Aorta (tissue), 5 donors: ENCODE measurements around the gene BRCC3. TPM values are rescaled to one million over a fixed set of nuclear protein-coding genes. Genes with fewer than 3 reads are reported as not detected.

Source experiments
- ATAC-seq: fragments of 200-7000 bp; cut with Tn5 transposase; one replicate; pipeline ENCODE4 v1.9.1; 2022; ENCODE audit warnings: moderate library complexity; ENCODE audit not compliant: low FRiP score
- DNase-seq, 2 donors: peaks; one replicate each; pipeline ENCODE4 v3.0.0-alpha.2; 2020
- H3K27ac ChIP-seq, 2 donors: one replicate each; pipeline ENCODE4 v1.5.1; 2013; ENCODE audit warnings: low read length in 2 of 2, mild to moderate bottlenecking in 2 of 2, moderate library complexity in 2 of 2, control low read depth in 1 of 2, inconsistent platforms in 1 of 2, low read depth in 1 of 2
- H3K27me3 ChIP-seq, 2 donors: one replicate each; pipeline ENCODE4 v1.6.1; 2013; ENCODE audit warnings: control low read depth in 1 of 2, low read length in 1 of 2, mild to moderate bottlenecking in 1 of 2, moderate library complexity in 1 of 2; ENCODE audit not compliant: insufficient read depth in 2 of 2, control insufficient read depth in 1 of 2
- H3K36me3 ChIP-seq, 2 donors: one replicate each; pipeline ENCODE4 v1.6.1; 2013; ENCODE audit warnings: control low read depth in 1 of 2, low read length in 1 of 2, mild to moderate bottlenecking in 1 of 2; ENCODE audit not compliant: insufficient read depth in 2 of 2, control insufficient read depth in 1 of 2
- H3K4me1 ChIP-seq, 2 donors: one replicate each; pipeline ENCODE4 v1.6.1; 2013; ENCODE audit warnings: low read length in 2 of 2, control low read depth in 1 of 2, mild to moderate bottlenecking in 1 of 2, moderate library complexity in 1 of 2; ENCODE audit not compliant: insufficient read depth in 2 of 2, control insufficient read depth in 1 of 2
- H3K4me3 ChIP-seq, 2 donors: one replicate each; pipeline ENCODE4 v1.5.1; 2013; ENCODE audit warnings: low read length in 2 of 2, control low read depth in 1 of 2, mild to moderate bottlenecking in 1 of 2
- H3K9me3 ChIP-seq: one replicate; pipeline ENCODE4 v1.6.1; 2013; ENCODE audit warnings: mild to moderate bottlenecking, low read length; ENCODE audit not compliant: control insufficient read depth
- WGBS, 2 donors: extraction: QIAGEN DNeasy Blood & Tissue Kit; methylation state at CpG; one replicate each; pipeline ENCODE4 v1.1.7; 2013; 5-methylcytosine and 5-hydroxymethylcytosine counted together
- intact Hi-C, 2 donors: fragments of 100-400 bp; cut with DNase I; formaldehyde crosslinking; loops; one replicate each; pipeline versions ENCODE4 v1.14.2 to v1.15.0; 2022
- polyA plus RNA-seq, 2 donors: library from polyadenylated mRNA; stranded (reverse); fragments of 200-250 nt; gene quantifications; one replicate each; pipeline ENCODE4 v1.2.3, GENCODE V29; 2013
- total RNA-seq, 2 donors: library from RNA; stranded (reverse); fragmentation: NEBNext Ultra II Directional; extraction: Animal tissue kit (Norgen Biotek cat#: 25700); gene quantifications; one replicate each; pipeline ENCODE4 v1.2.1, GENCODE V29; 2021
- donor health status: healthy with polysubstance abuse.
- donor health status: Bipolar disorder and iron deficiency.
- donor health status: DM: no; HTN: no; CAD: no.
- donor health status: DM: no; HTN: no; CAD: no.
- donor health status: DM: yes; HTN: yes; CAD: no.

Gene BRCC3
- total and polyA plus RNA-seq, 4 donors: 10.9 to 15.5 (median 14.8) TPM

DNA sequence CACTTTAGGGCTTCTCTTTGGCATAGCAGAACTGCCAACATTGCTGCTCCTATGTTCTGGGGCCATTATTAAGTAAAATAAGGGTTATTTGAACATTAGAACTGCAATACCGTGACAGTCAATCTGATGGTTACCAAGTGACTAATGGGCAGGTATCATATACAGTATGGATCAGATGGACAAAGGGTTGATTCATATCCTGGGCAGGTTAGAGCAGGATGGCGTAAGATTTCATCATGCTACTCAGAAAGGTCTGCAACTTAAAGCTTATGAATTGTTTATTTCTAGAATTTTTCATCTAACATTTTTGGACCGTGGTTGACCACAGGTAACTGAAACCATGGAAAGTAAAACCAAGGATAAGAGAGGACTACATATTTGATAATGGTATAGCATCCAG is 40.9 kb downstream of the BRCC3 start:
- H3K36me3 ChIP-seq: peaks cover 0 to 3% of the 10 kb centered on the region in 2 donors
- H3K9me3 ChIP-seq: no peaks in the 10 kb centered on the region
- DNase-seq: no peak
- WGBS, 2 donors: 80 to 98% methylated on average over 3 of the region's 3 CpGs
- H3K27me3 ChIP-seq: no peaks in the 10 kb centered on the region
- H3K27ac ChIP-seq: no peak overlapping the region
- ATAC-seq: no peak
- intact Hi-C loops: no loop called here
- H3K4me3 ChIP-seq: no peak overlapping the region
- no peaks in the 10 kb centered on the region for H3K4me1 ChIP-seq

GRCh38 chrX:155113097-155113496 is 41.8 kb downstream of the BRCC3 start:
- no peak for ATAC-seq
- intact Hi-C loops: no loop called here
- WGBS, 2 donors: 83 to 98% methylated on average over 4 of the region's 4 CpGs
- Histone ChIP-seq H3K27me3 (no peaks in the 10 kb centered on the region), H3K36me3 (peaks cover 0 to 3% of the 10 kb centered on the region in 2 donors), H3K4me3 (no peak overlapping the region), H3K27ac (no peak overlapping the region), H3K9me3 (no peaks in the 10 kb centered on the region), H3K4me1 (no peaks in the 10 kb centered on the region)
- no peak for DNase-seq

DNA sequence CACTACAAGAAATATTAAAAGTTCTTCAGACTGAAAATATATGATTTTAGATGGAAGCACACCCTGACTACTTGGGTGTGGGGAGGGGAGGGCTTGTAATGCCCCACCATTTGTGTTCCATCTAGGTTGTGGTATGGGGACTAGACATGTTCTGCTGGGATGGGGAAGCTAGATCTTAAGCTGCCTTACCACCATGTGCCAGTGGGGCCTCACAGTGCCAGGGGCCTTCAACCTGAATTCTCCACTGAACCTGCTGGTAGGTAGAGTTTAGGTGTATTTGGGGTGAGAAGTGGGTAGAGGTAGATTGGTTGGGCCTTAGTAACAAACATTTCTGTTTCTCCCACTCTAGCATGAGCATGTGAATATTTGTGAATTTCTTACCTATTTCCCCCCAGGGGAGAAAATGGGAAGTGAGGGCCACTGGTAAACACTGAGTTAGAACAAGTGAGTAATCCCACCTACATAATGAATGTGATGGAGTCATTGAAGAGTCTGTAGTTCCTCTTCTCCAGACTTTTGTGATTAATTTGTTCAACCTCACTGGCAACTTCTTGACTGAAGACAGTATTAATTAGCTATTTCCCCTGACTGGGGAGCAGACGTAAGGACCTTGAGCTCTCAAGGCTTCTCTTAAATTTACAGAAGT is 44.0 kb downstream of the BRCC3 start:
- ATAC-seq (no peak), DNase-seq (no peak)
- H3K27me3 ChIP-seq: no peaks in the 10 kb centered on the region
- intact Hi-C loops: no loop called here
- no peaks in the 10 kb centered on the region for H3K9me3 ChIP-seq
- H3K4me1 ChIP-seq: no peaks in the 10 kb centered on the region
- H3K36me3 ChIP-seq: peaks cover 0 to 3% of the 10 kb centered on the region in 2 donors
- WGBS, 2 donors: 73 to 92% methylated on average over 1 of the region's 1 CpG
- no peak overlapping the region for H3K27ac ChIP-seq
- H3K4me3 ChIP-seq: no peak overlapping the region

DNA sequence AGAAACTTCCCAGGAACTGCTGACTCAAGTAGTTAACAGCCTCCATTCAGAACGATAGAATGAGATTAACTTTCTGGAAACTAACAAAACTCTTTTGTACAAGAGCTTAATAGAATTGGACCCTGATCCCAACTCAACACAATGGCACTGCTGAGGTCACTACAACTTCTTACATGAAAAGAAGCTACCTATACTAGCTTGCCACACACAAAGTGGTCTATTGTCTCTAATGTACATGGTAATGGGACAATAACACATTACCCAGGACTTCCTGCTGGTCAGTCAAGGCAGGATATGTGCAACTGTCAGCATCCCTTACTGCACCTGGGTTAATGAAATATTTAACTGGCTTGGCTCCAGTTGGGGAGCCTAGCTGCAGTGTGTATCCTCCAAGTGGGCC is 56.2 kb downstream of the BRCC3 start:
- no peak for ATAC-seq
- DNase-seq: no peak
- H3K9me3 ChIP-seq: peaks cover 4% of the 10 kb centered on the region
- intact Hi-C loops: no loop called here
- WGBS, 2 donors: 60 to 93% methylated on average over 1 of the region's 1 CpG
- H3K36me3 ChIP-seq: no peaks in the 10 kb centered on the region
- H3K27ac ChIP-seq: no peak overlapping the region
- no peak overlapping the region for H3K4me3 ChIP-seq
- no peaks in the 10 kb centered on the region for H3K4me1 ChIP-seq
- no peaks in the 10 kb centered on the region for H3K27me3 ChIP-seq

DNA sequence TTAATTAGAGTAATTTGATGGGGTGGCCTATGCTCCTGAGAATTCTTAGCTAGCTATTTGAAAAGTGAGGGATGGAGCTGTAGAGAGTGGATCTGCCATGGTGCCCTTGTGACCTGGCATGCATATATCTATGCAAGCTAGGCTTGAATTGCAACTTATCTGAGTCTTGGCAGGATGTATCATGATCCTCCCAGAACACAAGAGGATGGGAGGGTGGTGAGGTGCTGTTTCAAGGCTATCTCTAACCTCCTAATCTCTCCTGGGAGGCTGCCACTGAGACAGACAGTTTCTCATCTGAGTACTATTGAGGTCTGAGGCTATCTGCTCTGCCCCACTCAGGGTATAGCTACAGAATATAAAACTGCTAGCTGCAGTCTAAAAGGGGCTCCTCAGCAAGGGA is 56.6 kb downstream of the BRCC3 start:
- intact Hi-C loops: no loop called here
- ATAC-seq (no peak), DNase-seq (no peak)
- no peak overlapping the region for H3K4me3 ChIP-seq
- no peak overlapping the region for H3K27ac ChIP-seq
- peaks cover 4% of the 10 kb centered on the region for H3K9me3 ChIP-seq
- no peaks in the 10 kb centered on the region for H3K4me1 ChIP-seq
- no peaks in the 10 kb centered on the region for H3K27me3 ChIP-seq
- H3K36me3 ChIP-seq: no peaks in the 10 kb centered on the region

DNA sequence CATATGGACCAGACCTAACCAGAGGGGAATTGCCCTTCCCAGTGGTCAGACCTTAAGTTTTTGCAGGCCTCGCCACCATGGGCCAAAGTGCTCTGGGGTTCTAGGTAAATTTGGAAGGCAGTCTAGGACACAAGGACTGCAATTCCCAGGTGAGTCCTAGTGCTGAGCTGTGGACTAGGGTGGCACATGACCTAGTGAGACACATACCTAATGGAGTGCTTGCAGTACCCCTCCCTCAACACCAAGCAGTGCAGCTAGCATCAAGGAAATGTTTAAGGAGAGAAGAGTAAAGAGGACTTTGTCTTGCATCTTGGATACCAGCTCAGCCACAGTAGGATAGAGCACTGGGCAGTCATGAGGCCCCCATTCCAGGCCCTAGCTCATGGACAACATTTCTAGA is 60.8 kb downstream of the BRCC3 start:
- ATAC-seq: no peak
- Histone ChIP-seq H3K36me3 (no peaks in the 10 kb centered on the region), H3K27ac (no peak overlapping the region), H3K27me3 (no peaks in the 10 kb centered on the region), H3K4me3 (no peak overlapping the region), H3K4me1 (no peaks in the 10 kb centered on the region), H3K9me3 (peaks cover 3% of the 10 kb centered on the region)
- intact Hi-C loops: no loop called here
- DNase-seq: no peak
- WGBS, 2 donors: 74 to 98% methylated on average over 1 of the region's 1 CpG

GRCh38 chrX:155134255-155134654 is 62.9 kb downstream of the BRCC3 start:
- Histone ChIP-seq H3K4me3 (no peak overlapping the region), H3K9me3 (no peaks in the 10 kb centered on the region), H3K27me3 (no peaks in the 10 kb centered on the region), H3K27ac (no peak overlapping the region), H3K36me3 (no peaks in the 10 kb centered on the region), H3K4me1 (no peaks in the 10 kb centered on the region)
- WGBS, 2 donors: 70 to 74% methylated on average over 4 of the region's 4 CpGs
- intact Hi-C loops: no loop called here
- ATAC-seq (no peak), DNase-seq (no peak)

DNA sequence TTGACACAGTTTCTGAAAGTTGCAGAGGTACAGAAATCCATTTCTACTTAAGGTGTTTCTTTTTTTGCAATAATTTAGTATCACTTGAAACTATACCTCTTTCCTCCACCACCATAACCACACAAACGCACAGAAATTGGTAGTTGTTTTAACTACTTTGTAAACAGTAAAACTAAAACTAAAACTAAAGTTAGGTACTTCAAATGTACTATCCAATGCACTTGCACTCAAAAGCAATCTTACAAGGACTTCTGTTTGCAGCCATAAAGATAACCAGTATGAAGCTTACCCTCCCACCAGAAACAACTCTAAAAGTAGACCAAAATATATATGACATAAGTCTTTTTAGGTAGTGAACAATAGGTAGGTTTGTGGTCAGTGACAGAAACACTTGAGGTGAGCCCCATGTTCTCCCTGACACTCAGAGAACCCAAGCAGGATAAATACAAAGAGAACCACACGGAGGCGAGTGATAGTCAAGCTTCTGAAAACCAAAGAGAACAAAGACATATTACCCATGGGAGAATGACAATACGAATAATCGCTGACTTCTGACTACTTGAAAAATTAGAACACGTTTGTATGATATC is 72.7 kb downstream of the BRCC3 start:
- Histone ChIP-seq H3K36me3 (no peaks in the 10 kb centered on the region), H3K9me3 (no peaks in the 10 kb centered on the region), H3K27ac (no peak overlapping the region), H3K27me3 (no peaks in the 10 kb centered on the region), H3K4me3 (no peak overlapping the region), H3K4me1 (no peaks in the 10 kb centered on the region)
- 57 to 80% methylated on average over 6 of the region's 6 CpGs for WGBS, 2 donors
- ATAC-seq (no peak), DNase-seq (no peak)
- intact Hi-C loops: loop anchor here in 1 of 2 donors (10.0 kb wide), 1 partner anchor 159 kb away; no protein-coding TSS in a partner anchor

DNA sequence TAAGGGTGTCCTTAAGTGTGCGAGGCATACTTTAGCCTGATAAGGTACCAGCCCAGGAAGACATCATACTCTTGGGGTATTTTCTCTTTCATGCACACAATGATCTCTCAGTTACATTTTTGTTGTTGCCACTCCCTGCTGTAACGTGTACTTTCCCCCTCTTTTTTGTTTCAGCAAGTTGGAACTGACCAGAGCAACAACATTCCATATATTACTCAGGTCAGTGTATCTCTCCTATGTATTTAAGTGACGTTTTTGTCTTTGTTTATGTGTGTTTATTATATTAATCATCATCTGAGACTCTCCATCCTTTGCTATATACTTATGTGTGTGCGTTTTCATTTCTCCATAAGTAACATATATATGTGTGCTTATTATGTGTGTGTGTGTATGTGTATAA is 73.6 kb downstream of the BRCC3 start:
- Histone ChIP-seq H3K4me1 (no peaks in the 10 kb centered on the region), H3K27ac (no peak overlapping the region), H3K27me3 (no peaks in the 10 kb centered on the region), H3K36me3 (no peaks in the 10 kb centered on the region), H3K4me3 (no peak overlapping the region), H3K9me3 (no peaks in the 10 kb centered on the region)
- no peak for ATAC-seq
- 49 to 72% methylated on average over 4 of the region's 4 CpGs for WGBS, 2 donors
- DNase-seq: no peak
- intact Hi-C loops: loop anchor here (5.0 to 10.0 kb wide), 2 partner anchors 160 to 228 kb away; no protein-coding TSS in a partner anchor
